ENCODE results near the gene NAV1. TPM values are rescaled to one million over a fixed set of nuclear protein-coding genes. Genes with fewer than 3 reads are reported as not detected.

The NAV1 gene
- total RNA-seq, 5 donors from 2014 or later (not counting 1 experiment from before 2014, with no cell fraction given) = 2.8 to 6.9 (median 4.7) TPM

DNA sequence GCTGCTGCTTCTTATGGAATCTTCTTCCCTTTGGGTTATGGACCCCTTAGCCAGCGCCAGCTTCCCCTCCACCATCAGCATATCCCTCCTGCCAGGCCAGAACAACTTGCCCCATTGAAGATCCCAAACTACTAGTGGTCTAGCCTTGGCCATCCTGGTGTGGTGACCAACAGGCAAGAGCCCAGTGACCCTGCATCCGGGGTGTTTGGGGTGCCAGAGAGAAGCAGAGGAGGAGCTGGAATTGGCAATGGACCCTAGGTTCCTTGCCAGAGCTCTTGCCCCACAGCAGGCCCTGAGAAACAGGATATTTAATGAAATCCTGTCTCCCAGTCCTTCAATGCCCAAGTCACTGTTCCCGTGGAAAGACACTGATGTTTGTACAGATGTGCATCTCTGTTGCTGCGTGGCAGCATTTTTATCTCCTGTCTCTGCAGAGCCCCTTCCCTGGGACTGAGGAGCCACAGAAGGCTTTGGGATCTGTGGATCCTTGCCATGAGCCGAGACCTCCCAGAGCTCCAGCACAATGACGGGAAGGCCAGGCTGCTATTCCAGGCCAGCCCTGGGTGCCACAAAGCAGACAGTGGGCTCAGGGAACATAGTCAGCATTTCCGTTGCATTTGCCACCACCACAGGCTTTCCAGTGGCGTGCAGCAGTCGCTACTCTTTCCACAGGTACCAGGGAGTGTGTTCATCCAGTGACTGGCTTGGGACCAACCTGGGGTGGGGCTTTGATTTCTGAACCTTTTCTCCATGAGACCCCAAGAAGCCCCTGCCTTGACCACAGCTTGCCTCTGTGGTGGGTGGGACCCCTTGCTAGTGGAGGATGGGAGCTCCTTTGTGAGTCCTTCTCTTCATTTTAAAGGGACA lies 21.6 kb downstream of the NAV1 start:
- DNase-seq = no peak
- no peak overlapping the region for H3K4me3 ChIP-seq (ENCODE audit: control insufficient read depth in 1 of 2, extremely low read depth in 1 of 2, low read length in 1 of 2)
- H3K27ac ChIP-seq (ENCODE audit: low read length) = no peak overlapping the region
- ChIA-PET POLR2A (interaction anchor here in 1 of 2 donors (0.5 kb wide), 1 partner anchor 42 kb away, joined by 4 read pairs; no protein-coding TSS in a partner anchor), CTCF (interaction anchor here (0.5 to 3.5 kb wide), 7 partner anchors 9 to 232 kb away, joined by 3 to 15 read pairs (median 5); no protein-coding TSS in a partner anchor)
- H3K4me1 ChIP-seq (ENCODE audit: control insufficient read depth in 1 of 2, extremely low read depth in 1 of 2, insufficient read depth in 2 of 2, low read length in 2 of 2) = peaks cover 0 to 6% of the 10 kb centered on the region in 2 experiments
- H3K36me3 ChIP-seq (ENCODE audit: control insufficient read depth in 2 of 2, extremely low read depth in 1 of 2, insufficient read depth in 1 of 2, low read length in 1 of 2) = no peaks in the 10 kb centered on the region
- H3K9me3 Mint-ChIP-seq = no peaks in the 10 kb centered on the region
- no peaks in the 10 kb centered on the region for H3K27me3 Mint-ChIP-seq
- H3K27ac Mint-ChIP-seq = no peak overlapping the region
- 83% methylated on average over 6 of the region's 9 CpGs for WGBS (ENCODE audit: insufficient coverage)
- no peaks in the 10 kb centered on the region for H3K36me3 Mint-ChIP-seq
- H3K27me3 ChIP-seq (replicated peaks in 1 of 2; ENCODE audit: control insufficient read depth in 2 of 2, extremely low read depth in 1 of 2, insufficient read depth in 2 of 2, low read length in 1 of 2) = peaks cover 0 to 12% of the 10 kb centered on the region in 2 experiments
- ATAC-seq (replicated peaks in 1 of 4) = no peak
- H3K4me3 Mint-ChIP-seq = no peak overlapping the region
- H3K4me1 Mint-ChIP-seq = peaks cover 2 to 7% (median 4%) of the 10 kb centered on the region in 3 donors
- H3K9me3 ChIP-seq = no peaks in the 10 kb centered on the region

- DNase-seq = no peak
- Mint-ChIP-seq H3K36me3 (no peaks in the 10 kb centered on the region), H3K4me1 (peaks cover 2 to 7% (median 4%) of the 10 kb centered on the region in 3 donors), H3K9me3 (no peaks in the 10 kb centered on the region), H3K27me3 (no peaks in the 10 kb centered on the region), H3K4me3 (no peak overlapping the region), H3K27ac (no peak overlapping the region)
- Histone ChIP-seq H3K27ac (ENCODE audit: low read length) (no peak overlapping the region), H3K9me3 (no peaks in the 10 kb centered on the region), H3K4me3 (ENCODE audit: control insufficient read depth in 1 of 2, extremely low read depth in 1 of 2, low read length in 1 of 2) (no peak overlapping the region), H3K36me3 (ENCODE audit: control insufficient read depth in 2 of 2, extremely low read depth in 1 of 2, insufficient read depth in 1 of 2, low read length in 1 of 2) (no peaks in the 10 kb centered on the region), H3K4me1 (ENCODE audit: control insufficient read depth in 1 of 2, extremely low read depth in 1 of 2, insufficient read depth in 2 of 2, low read length in 2 of 2) (peaks cover 0 to 6% of the 10 kb centered on the region in 2 experiments), H3K27me3 (replicated peaks in 1 of 2; ENCODE audit: control insufficient read depth in 2 of 2, extremely low read depth in 1 of 2, insufficient read depth in 2 of 2, low read length in 1 of 2) (peaks cover 0 to 11% of the 10 kb centered on the region in 2 experiments)
- ChIA-PET CTCF (interaction anchor here (0.6 to 3.5 kb wide), 6 partner anchors 9 to 232 kb away, joined by 3 to 15 read pairs (median 4); no protein-coding TSS in a partner anchor), POLR2A (no interaction called here)
- WGBS (ENCODE audit: insufficient coverage) = 80% methylated on average over 2 of the region's 3 CpGs
- no peak for ATAC-seq (replicated peaks in 1 of 4)
These were observed 22.3 kb downstream of the NAV1 start for GRCh38 chr1:201561195-201561564.

GRCh38 chr1:201561601-201562000 lies 22.7 kb downstream of the NAV1 start:
- peaks cover 0 to 6% of the 10 kb centered on the region in 2 experiments for H3K4me1 ChIP-seq (ENCODE audit: control insufficient read depth in 1 of 2, extremely low read depth in 1 of 2, insufficient read depth in 2 of 2, low read length in 2 of 2)
- no peaks in the 10 kb centered on the region for H3K9me3 ChIP-seq
- DNase-seq (no peak), ATAC-seq (replicated peaks in 1 of 4) (no peak)
- no peaks in the 10 kb centered on the region for H3K9me3 Mint-ChIP-seq
- H3K27me3 ChIP-seq (replicated peaks in 1 of 2; ENCODE audit: control insufficient read depth in 2 of 2, extremely low read depth in 1 of 2, insufficient read depth in 2 of 2, low read length in 1 of 2) = peaks cover 0 to 8% of the 10 kb centered on the region in 2 experiments
- no peaks in the 10 kb centered on the region for H3K36me3 Mint-ChIP-seq
- no peaks in the 10 kb centered on the region for H3K27me3 Mint-ChIP-seq
- no peak overlapping the region for H3K27ac ChIP-seq (ENCODE audit: low read length)
- no peak overlapping the region for H3K4me3 ChIP-seq (ENCODE audit: control insufficient read depth in 1 of 2, extremely low read depth in 1 of 2, low read length in 1 of 2)
- no peaks in the 10 kb centered on the region for H3K36me3 ChIP-seq (ENCODE audit: control insufficient read depth in 2 of 2, extremely low read depth in 1 of 2, insufficient read depth in 1 of 2, low read length in 1 of 2)
- CTCF ChIA-PET = interaction anchor here (0.8 to 3.5 kb wide), 4 partner anchors 8 to 231 kb away, joined by 3 to 15 read pairs (median 6); no protein-coding TSS in a partner anchor
- POLR2A ChIA-PET = no interaction called here
- H3K4me1 Mint-ChIP-seq = peaks cover 2 to 7% (median 4%) of the 10 kb centered on the region in 3 donors
- no peak overlapping the region for H3K4me3 Mint-ChIP-seq
- no peak overlapping the region for H3K27ac Mint-ChIP-seq

DNA sequence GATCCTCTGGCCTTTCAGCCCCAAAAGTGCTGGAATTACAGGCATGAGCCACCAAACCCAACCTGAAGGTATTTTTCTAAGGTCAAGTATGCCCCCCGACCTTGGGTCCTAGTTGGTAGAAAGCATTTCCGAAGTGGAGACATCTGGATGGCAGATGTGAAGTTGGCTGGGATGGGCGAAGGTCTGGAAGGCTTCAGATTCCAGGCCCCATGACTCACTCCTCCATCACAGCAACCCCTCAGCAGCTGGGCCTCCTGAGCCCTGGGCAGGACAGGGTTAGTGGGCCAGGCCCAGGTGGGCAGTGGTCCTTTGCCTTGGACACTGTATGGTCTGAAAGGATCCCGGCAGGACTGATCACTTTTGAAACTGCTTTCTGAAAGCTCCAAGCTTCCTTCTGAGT lies 23.3 kb downstream of the NAV1 start:
- H3K36me3 ChIP-seq (ENCODE audit: control insufficient read depth in 2 of 2, extremely low read depth in 1 of 2, insufficient read depth in 1 of 2, low read length in 1 of 2) = no peaks in the 10 kb centered on the region
- H3K27ac ChIP-seq (ENCODE audit: low read length) = no peak overlapping the region
- Mint-ChIP-seq H3K4me3 (no peak overlapping the region), H3K4me1 (peaks cover 2 to 7% (median 4%) of the 10 kb centered on the region in 3 donors), H3K27ac (no peak overlapping the region), H3K9me3 (no peaks in the 10 kb centered on the region), H3K27me3 (no peaks in the 10 kb centered on the region), H3K36me3 (no peaks in the 10 kb centered on the region)
- H3K4me3 ChIP-seq (ENCODE audit: control insufficient read depth in 1 of 2, extremely low read depth in 1 of 2, low read length in 1 of 2) = no peak overlapping the region
- peaks cover 0 to 6% of the 10 kb centered on the region in 2 experiments for H3K4me1 ChIP-seq (ENCODE audit: control insufficient read depth in 1 of 2, extremely low read depth in 1 of 2, insufficient read depth in 2 of 2, low read length in 2 of 2)
- no peak for ATAC-seq (replicated peaks in 1 of 4)
- peaks cover 0 to 8% of the 10 kb centered on the region in 2 experiments for H3K27me3 ChIP-seq (replicated peaks in 1 of 2; ENCODE audit: control insufficient read depth in 2 of 2, extremely low read depth in 1 of 2, insufficient read depth in 2 of 2, low read length in 1 of 2)
- DNase-seq = no peak
- no peaks in the 10 kb centered on the region for H3K9me3 ChIP-seq
- ChIA-PET POLR2A (no interaction called here), CTCF (interaction anchor here (0.6 to 1.2 kb wide), 5 partner anchors 8 to 141 kb away, joined by 3 to 7 read pairs (median 3); no protein-coding TSS in a partner anchor)
- WGBS (ENCODE audit: insufficient coverage) = no CpG with 5 or more reads among the region's 4 CpGs

DNA sequence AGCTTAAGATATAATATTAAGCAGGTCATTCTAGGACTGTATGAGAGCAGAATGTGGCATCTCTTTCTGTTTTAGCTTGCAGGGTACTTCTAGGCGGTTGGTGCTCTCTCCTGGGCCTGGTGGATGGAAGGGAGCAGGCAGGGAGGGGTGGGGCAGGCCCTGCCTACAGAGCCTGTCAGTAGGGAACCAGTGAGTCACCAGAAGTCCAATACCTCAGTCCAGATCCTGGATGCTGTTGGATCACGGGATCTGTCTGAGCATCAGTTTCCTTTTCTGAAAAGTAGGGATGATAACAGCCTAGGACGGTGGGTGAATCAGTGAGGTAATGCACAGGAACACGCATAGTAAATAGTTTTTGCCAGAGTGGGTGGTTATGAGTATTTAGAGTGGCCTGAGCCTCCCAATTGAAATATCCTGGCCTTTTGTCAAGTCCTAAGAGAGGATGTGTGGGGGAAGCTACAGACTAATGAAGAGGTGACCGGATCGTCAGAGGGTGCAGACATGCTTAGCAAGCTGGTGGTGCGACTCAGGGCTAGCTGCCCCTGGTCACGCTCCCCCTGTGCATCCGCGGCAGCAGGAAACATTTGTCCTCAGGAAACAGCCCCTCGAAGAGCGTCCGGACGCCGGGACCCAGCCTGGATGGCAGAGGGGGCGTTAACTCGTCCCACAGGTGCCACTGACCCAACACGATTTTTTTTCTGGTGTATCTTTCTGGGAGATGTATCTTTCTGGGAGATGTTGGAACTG lies 23.9 kb downstream of the NAV1 start:
- no peak overlapping the region for H3K27ac ChIP-seq (ENCODE audit: low read length)
- Mint-ChIP-seq H3K27ac (no peak overlapping the region), H3K27me3 (no peaks in the 10 kb centered on the region), H3K9me3 (no peaks in the 10 kb centered on the region), H3K4me1 (peaks cover 2 to 7% (median 4%) of the 10 kb centered on the region in 3 donors), H3K4me3 (no peak overlapping the region), H3K36me3 (no peaks in the 10 kb centered on the region)
- ATAC-seq (replicated peaks in 1 of 4) (no peak), DNase-seq (no peak)
- CTCF ChIA-PET = interaction anchor here in 1 of 2 donors (0.6 kb wide), 2 partner anchors 28 to 117 kb away, joined by 3 read pairs; no protein-coding TSS in a partner anchor
- 83% methylated on average over 18 of the region's 18 CpGs for WGBS (ENCODE audit: insufficient coverage)
- POLR2A ChIA-PET = no interaction called here
- no peak overlapping the region for H3K4me3 ChIP-seq (ENCODE audit: control insufficient read depth in 1 of 2, extremely low read depth in 1 of 2, low read length in 1 of 2)
- H3K4me1 ChIP-seq (ENCODE audit: control insufficient read depth in 1 of 2, extremely low read depth in 1 of 2, insufficient read depth in 2 of 2, low read length in 2 of 2) = peaks cover 0 to 6% of the 10 kb centered on the region in 2 experiments
- H3K9me3 ChIP-seq = no peaks in the 10 kb centered on the region
- H3K27me3 ChIP-seq (replicated peaks in 1 of 2; ENCODE audit: control insufficient read depth in 2 of 2, extremely low read depth in 1 of 2, insufficient read depth in 2 of 2, low read length in 1 of 2) = peaks cover 0 to 11% of the 10 kb centered on the region in 2 experiments
- no peaks in the 10 kb centered on the region for H3K36me3 ChIP-seq (ENCODE audit: control insufficient read depth in 2 of 2, extremely low read depth in 1 of 2, insufficient read depth in 1 of 2, low read length in 1 of 2)

DNA sequence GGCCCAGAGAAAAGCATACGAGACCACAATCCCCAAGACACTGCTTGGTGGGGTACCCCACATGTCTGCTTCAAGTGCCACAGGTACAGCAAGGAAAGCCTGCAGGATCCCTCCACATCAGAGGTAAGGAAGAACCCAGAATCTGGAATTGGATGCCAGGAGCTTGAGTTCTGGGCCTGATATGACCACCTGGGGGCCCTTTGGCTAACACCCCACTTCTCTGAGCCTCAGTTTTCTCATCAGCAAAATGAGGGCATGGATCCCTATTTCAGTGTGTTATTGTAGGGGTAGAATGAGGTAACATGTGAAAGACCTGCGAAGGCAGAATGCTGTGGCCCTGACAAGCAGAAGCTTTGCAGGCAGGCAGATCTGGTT lies 24.5 kb downstream of the NAV1 start:
- Histone ChIP-seq H3K36me3 (ENCODE audit: control insufficient read depth in 2 of 2, extremely low read depth in 1 of 2, insufficient read depth in 1 of 2, low read length in 1 of 2) (no peaks in the 10 kb centered on the region), H3K4me3 (ENCODE audit: control insufficient read depth in 1 of 2, extremely low read depth in 1 of 2, low read length in 1 of 2) (no peak overlapping the region), H3K27me3 (replicated peaks in 1 of 2; ENCODE audit: control insufficient read depth in 2 of 2, extremely low read depth in 1 of 2, insufficient read depth in 2 of 2, low read length in 1 of 2) (peaks cover 0 to 16% of the 10 kb centered on the region in 2 experiments), H3K9me3 (no peaks in the 10 kb centered on the region), H3K27ac (ENCODE audit: low read length) (no peak overlapping the region), H3K4me1 (ENCODE audit: control insufficient read depth in 1 of 2, extremely low read depth in 1 of 2, insufficient read depth in 2 of 2, low read length in 2 of 2) (peaks cover 0 to 6% of the 10 kb centered on the region in 2 experiments)
- ChIA-PET POLR2A (no interaction called here), CTCF (no interaction called here)
- WGBS (ENCODE audit: insufficient coverage) = 86% methylated on average over 1 of the region's 2 CpGs
- no peaks in the 10 kb centered on the region for H3K27me3 Mint-ChIP-seq
- no peak overlapping the region for H3K27ac Mint-ChIP-seq
- no peak for DNase-seq
- H3K4me3 Mint-ChIP-seq = no peak overlapping the region
- peaks cover 2 to 7% (median 4%) of the 10 kb centered on the region in 3 donors for H3K4me1 Mint-ChIP-seq
- H3K9me3 Mint-ChIP-seq = no peaks in the 10 kb centered on the region
- ATAC-seq (replicated peaks in 1 of 4) = no peak
- H3K36me3 Mint-ChIP-seq = no peaks in the 10 kb centered on the region
